ENCODE results near the gene EPB41L4B.

Gene EPB41L4B

GRCh38 chr9:109256336-109256735, 64.5 kb downstream of the EPB41L4B start:
- no peak for TF ChIP-seq CTCF (IDR thresholded peaks at IDR 0.05; ENCODE audit: control insufficient read depth, extremely low read depth, insufficient read depth)
- no peak for DNase-seq (ENCODE audit: low read depth)

GRCh38 chr9:109255394-109255793, 65.5 kb downstream of the EPB41L4B start:
- DNase-seq (ENCODE audit: low read depth) = no peak
- H3K4me3 ChIP-seq (ENCODE audit: low read depth, low read length) = no peak overlapping the region
- no peak for TF ChIP-seq CTCF (IDR thresholded peaks at IDR 0.05; ENCODE audit: control insufficient read depth, extremely low read depth, insufficient read depth)

More at GRCh38 chr9:109256336-109256735, 64.5 kb downstream of the EPB41L4B start:
- no peak overlapping the region for H3K4me3 ChIP-seq (ENCODE audit: low read depth, low read length)

DNA sequence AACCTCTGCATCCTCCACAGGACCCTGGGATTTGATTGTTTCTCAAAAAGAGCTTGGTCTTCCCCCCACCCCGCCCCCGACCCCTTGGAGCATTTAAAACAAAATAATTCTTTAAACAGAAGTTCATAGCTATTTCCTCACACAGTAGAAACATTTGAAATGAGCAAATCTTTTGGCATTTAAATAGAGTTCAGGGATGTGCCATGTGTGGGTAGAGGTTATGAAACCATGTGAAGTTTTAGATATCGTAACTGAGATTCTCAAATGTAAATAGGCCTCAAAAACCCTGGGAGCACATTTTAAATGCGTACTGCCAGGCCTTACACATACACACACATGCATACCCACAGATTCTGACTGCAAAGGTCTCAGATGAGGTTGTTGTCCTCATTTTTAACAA, 66.5 kb downstream of the EPB41L4B start:
- TF ChIP-seq CTCF (IDR thresholded peaks at IDR 0.05; ENCODE audit: control insufficient read depth, extremely low read depth, insufficient read depth) = no peak
- no peak for DNase-seq (ENCODE audit: low read depth)
- no peak overlapping the region for H3K4me3 ChIP-seq (ENCODE audit: low read depth, low read length)

GRCh38 chr9:109253637-109254284, 67.1 kb downstream of the EPB41L4B start:
- DNase-seq (ENCODE audit: low read depth) = no peak
- peak; percentile 23; the same call in 1 of the 2 replicates for TF ChIP-seq CTCF (IDR thresholded peaks at IDR 0.05; ENCODE audit: control insufficient read depth, extremely low read depth, insufficient read depth)
- no peak overlapping the region for H3K4me3 ChIP-seq (ENCODE audit: low read depth, low read length)

- H3K4me3 ChIP-seq (ENCODE audit: low read depth, low read length) = no peak overlapping the region
- no peak for TF ChIP-seq CTCF (IDR thresholded peaks at IDR 0.05; ENCODE audit: control insufficient read depth, extremely low read depth, insufficient read depth)
- no peak for DNase-seq (ENCODE audit: low read depth)
Observed at GRCh38 chr9:109253241-109253636, 67.6 kb downstream of the EPB41L4B start.

DNA sequence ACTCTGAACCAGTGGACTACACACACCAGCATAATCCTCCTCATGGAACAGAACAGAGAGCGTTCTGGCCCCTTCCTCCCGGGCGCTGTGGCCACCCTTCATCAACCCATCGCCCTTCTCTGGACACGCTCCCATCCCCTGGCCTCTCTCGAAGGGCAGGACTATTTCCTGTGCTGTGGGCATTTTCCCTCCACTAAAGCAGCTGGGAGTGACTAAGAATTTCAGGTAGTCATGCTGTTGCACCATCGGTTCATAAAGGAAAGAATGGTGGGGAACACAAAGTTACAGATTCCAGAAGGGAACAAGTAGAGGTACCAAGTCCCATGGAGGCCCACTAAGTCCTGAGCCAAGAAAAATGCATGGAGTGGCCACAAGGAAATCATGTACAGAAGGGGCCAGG, 68.6 kb downstream of the EPB41L4B start:
- no peak overlapping the region for H3K4me3 ChIP-seq (ENCODE audit: low read depth, low read length)
- DNase-seq (ENCODE audit: low read depth) = no peak
- no peak for TF ChIP-seq CTCF (IDR thresholded peaks at IDR 0.05; ENCODE audit: control insufficient read depth, extremely low read depth, insufficient read depth)

DNA sequence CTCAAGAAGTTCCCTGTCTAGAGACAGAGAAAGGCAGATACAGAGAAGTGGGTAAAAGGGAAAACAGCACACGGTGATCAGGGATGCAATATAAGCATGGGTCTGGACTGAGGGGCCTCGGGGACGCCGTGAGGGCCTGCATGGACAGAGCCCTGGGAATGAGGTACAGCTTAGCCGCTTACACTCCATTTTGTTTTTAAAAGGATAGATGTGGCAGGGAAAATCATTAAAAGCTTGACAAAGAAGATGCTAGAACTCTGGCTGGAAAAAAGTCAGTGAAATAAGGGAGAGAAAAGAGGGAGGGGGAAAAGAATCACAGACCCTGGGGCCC, 69.1 kb downstream of the EPB41L4B start:
- H3K4me3 ChIP-seq (ENCODE audit: low read depth, low read length) = no peak overlapping the region
- TF ChIP-seq CTCF (IDR thresholded peaks at IDR 0.05; ENCODE audit: control insufficient read depth, extremely low read depth, insufficient read depth) = no peak
- DNase-seq (ENCODE audit: low read depth) = no peak
